Subcutaneous abdominal adipose tissue (tissue), 5 donors: Measurements from ENCODE around the gene TAX1BP3.

Experiments used
- H3K27ac ChIP-seq: one replicate; pipeline ENCODE4 v1.7.0; 2013; ENCODE audit warnings: low read depth, mild to moderate bottlenecking, inconsistent platforms, low read length, moderate library complexity
- H3K27me3 ChIP-seq, 5 donors: one replicate each; pipeline ENCODE4 v1.7.0; 2013; ENCODE audit warnings: low read length in 5 of 5, inconsistent platforms in 1 of 5; ENCODE audit not compliant: control insufficient read depth in 5 of 5, insufficient read depth in 4 of 5
- H3K36me3 ChIP-seq, 5 donors: one replicate each; pipeline ENCODE4 v1.7.0; 2013; ENCODE audit warnings: low read length in 5 of 5; ENCODE audit not compliant: control insufficient read depth in 5 of 5, insufficient read depth in 5 of 5
- H3K4me1 ChIP-seq, 5 donors: one replicate each; pipeline ENCODE4 v1.7.0; 2013; ENCODE audit warnings: low read length in 5 of 5, mild to moderate bottlenecking in 3 of 5, moderate library complexity in 1 of 5; ENCODE audit not compliant: control insufficient read depth in 5 of 5, insufficient read depth in 5 of 5
- H3K4me3 ChIP-seq, 5 donors: one replicate each; pipeline ENCODE4 v1.7.0; 2013; ENCODE audit warnings: low read length in 5 of 5, low read depth in 1 of 5
- H3K9ac ChIP-seq, 5 donors: one replicate each; pipeline ENCODE4 v1.7.0; 2013; ENCODE audit warnings: low read length in 5 of 5, mild to moderate bottlenecking in 4 of 5, moderate library complexity in 3 of 5
- H3K9me3 ChIP-seq, 5 donors: one replicate each; pipeline ENCODE4 v1.7.0; 2013; ENCODE audit warnings: low read length in 5 of 5; ENCODE audit not compliant: control insufficient read depth in 5 of 5
- donor health status: healthy.
- donor health status: healthy.
- donor health status: healthy.
- donor health status: healthy.
- donor health status: healthy.

TAX1BP3 gene

GRCh38 chr17:3636154-3636907 lies 32.0 kb downstream of the TAX1BP3 start, which contains the start of the genes CTNS and SHPK:
CTNS (plus strand) TSS chr17:3636760; CDS start chr17:3640207, 3,447 bp downstream.
SHPK (minus strand) TSS chr17:3636250; CDS start chr17:3636219, 31 bp downstream.
- H3K9me3 ChIP-seq = no peaks in the 10 kb centered on the region
- H3K27ac ChIP-seq = peak within 1 kb of the TSS; percentile 91
- H3K9ac ChIP-seq = peak within 1 kb of the TSS; percentile 26 to 93 (median 84)
- H3K27me3 ChIP-seq = no peaks in the 10 kb centered on the region
- H3K36me3 ChIP-seq = peaks cover 0 to 22% (median 13%) of the 10 kb centered on the region in 5 donors
- peak within 1 kb of the TSS; percentile 74 to 97 (median 92) for H3K4me3 ChIP-seq
- peaks cover 2 to 45% (median 33%) of the 10 kb centered on the region in 5 donors for H3K4me1 ChIP-seq

- H3K36me3 ChIP-seq = peaks cover 0 to 17% (median 8%) of the 10 kb centered on the region in 5 donors
- H3K9ac ChIP-seq = peak overlapping the region; percentile 26 to 90 (median 83)
- peak overlapping the region; percentile 74 to 97 (median 92) for H3K4me3 ChIP-seq
- H3K9me3 ChIP-seq = no peaks in the 10 kb centered on the region
- no peaks in the 10 kb centered on the region for H3K27me3 ChIP-seq
- peaks cover 2 to 45% (median 33%) of the 10 kb centered on the region in 5 donors for H3K4me1 ChIP-seq
- peak overlapping the region; percentile 91 for H3K27ac ChIP-seq
Measured at GRCh38 chr17:3635474-3636153, 32.8 kb downstream of the TAX1BP3 start.

- no peak overlapping the region for H3K9ac ChIP-seq
- H3K27ac ChIP-seq = no peak overlapping the region
- no peaks in the 10 kb centered on the region for H3K27me3 ChIP-seq
- H3K36me3 ChIP-seq = peaks cover 0 to 32% (median 29%) of the 10 kb centered on the region in 5 donors
- no peaks in the 10 kb centered on the region for H3K9me3 ChIP-seq
- H3K4me3 ChIP-seq = no peak overlapping the region
- peaks cover 2 to 40% (median 29%) of the 10 kb centered on the region in 5 donors for H3K4me1 ChIP-seq
Measured at GRCh38 chr17:3632287-3632686, 36.1 kb downstream of the TAX1BP3 start.

GRCh38 chr17:3630781-3631180 lies 37.6 kb downstream of the TAX1BP3 start:
- peak overlapping the region in 1 of 5 donors; percentile 46 for H3K9ac ChIP-seq
- no peaks in the 10 kb centered on the region for H3K9me3 ChIP-seq
- H3K27ac ChIP-seq = no peak overlapping the region
- peaks cover 2 to 31% (median 21%) of the 10 kb centered on the region in 5 donors for H3K4me1 ChIP-seq
- H3K4me3 ChIP-seq = no peak overlapping the region
- H3K36me3 ChIP-seq = peaks cover 3 to 40% (median 35%) of the 10 kb centered on the region in 5 donors
- no peaks in the 10 kb centered on the region for H3K27me3 ChIP-seq

GRCh38 chr17:3627769-3628167 lies 40.6 kb downstream of the TAX1BP3 start:
- peak overlapping the region in 1 of 5 donors; percentile 42 for H3K9ac ChIP-seq
- peak overlapping the region in 1 of 5 donors; percentile 27 for H3K4me3 ChIP-seq
- no peaks in the 10 kb centered on the region for H3K9me3 ChIP-seq
- H3K4me1 ChIP-seq = peaks cover 0 to 15% (median 13%) of the 10 kb centered on the region in 5 donors
- no peaks in the 10 kb centered on the region for H3K27me3 ChIP-seq
- H3K36me3 ChIP-seq = peaks cover 6 to 64% (median 58%) of the 10 kb centered on the region in 5 donors
- H3K27ac ChIP-seq = peak overlapping the region; percentile 7

GRCh38 chr17:3626831-3627768 lies 41.3 kb downstream of the TAX1BP3 start:
- Histone ChIP-seq H3K36me3 (peaks cover 6 to 64% (median 60%) of the 10 kb centered on the region in 5 donors), H3K9me3 (no peaks in the 10 kb centered on the region), H3K27ac (peak overlapping the region; percentile 7), H3K27me3 (no peaks in the 10 kb centered on the region), H3K4me1 (peaks cover 0 to 15% (median 13%) of the 10 kb centered on the region in 5 donors), H3K9ac (no peak overlapping the region), H3K4me3 (no peak overlapping the region)

- Histone ChIP-seq H3K9me3 (no peaks in the 10 kb centered on the region), H3K36me3 (peaks cover 12 to 71% (median 66%) of the 10 kb centered on the region in 5 donors), H3K27ac (no peak overlapping the region), H3K9ac (no peak overlapping the region), H3K27me3 (no peaks in the 10 kb centered on the region), H3K4me3 (no peak overlapping the region), H3K4me1 (peaks cover 0 to 15% (median 13%) of the 10 kb centered on the region in 5 donors)
Measured at GRCh38 chr17:3622977-3623594, 45.3 kb downstream of the TAX1BP3 start.

GRCh38 chr17:3621146-3621720 lies 47.1 kb downstream of the TAX1BP3 start:
- Histone ChIP-seq H3K27me3 (no peaks in the 10 kb centered on the region), H3K9ac (no peak overlapping the region), H3K9me3 (peaks cover 0 to 4% (median 0%) of the 10 kb centered on the region in 5 donors), H3K4me3 (no peak overlapping the region), H3K36me3 (peaks cover 16 to 74% (median 67%) of the 10 kb centered on the region in 5 donors), H3K4me1 (peaks cover 0 to 11% (median 7%) of the 10 kb centered on the region in 5 donors), H3K27ac (no peak overlapping the region)
